ENCODE measurements around the gene SLC22A17.

SLC22A17 gene

GRCh38 chr14:23375527-23376251 lies 23.0 kb upstream of the SLC22A17 start:
- no peak for TF ChIP-seq CTCF (IDR thresholded peaks at IDR 0.05; ENCODE audit: low read depth, low read length)
- H3K4me3 ChIP-seq (ENCODE audit: low read depth, low read length) = no peak overlapping the region

- TF ChIP-seq CTCF (IDR thresholded peaks at IDR 0.05; ENCODE audit: low read depth, low read length) = no peak
- H3K4me3 ChIP-seq (ENCODE audit: low read depth, low read length) = no peak overlapping the region
Measured at GRCh38 chr14:23373041-23373440, 20.4 kb upstream of the SLC22A17 start.

- no peak for TF ChIP-seq CTCF (IDR thresholded peaks at IDR 0.05; ENCODE audit: low read depth, low read length)
- no peak within 1 kb of the TSS for H3K4me3 ChIP-seq (ENCODE audit: low read depth, low read length)
Measured at GRCh38 chr14:23372509-23372908, 19.8 kb upstream of the SLC22A17 start, which contains the start of gene IL25. TSS of gene IL25 (plus strand) at chr14:23372809.

- no peak for TF ChIP-seq CTCF (IDR thresholded peaks at IDR 0.05; ENCODE audit: low read depth, low read length)
- no peak overlapping the region for H3K4me3 ChIP-seq (ENCODE audit: low read depth, low read length)
Measured at GRCh38 chr14:23371865-23372264, 19.2 kb upstream of the SLC22A17 start.

- no peak overlapping the region for H3K4me3 ChIP-seq (ENCODE audit: low read depth, low read length)
- no peak for TF ChIP-seq CTCF (IDR thresholded peaks at IDR 0.05; ENCODE audit: low read depth, low read length)
Measured at GRCh38 chr14:23370221-23370620, 17.5 kb upstream of the SLC22A17 start.

GRCh38 chr14:23366426-23366921 lies 13.8 kb upstream of the SLC22A17 start:
- H3K4me3 ChIP-seq (ENCODE audit: low read depth, low read length) = peak overlapping the region; percentile 61
- no peak for TF ChIP-seq CTCF (IDR thresholded peaks at IDR 0.05; ENCODE audit: low read depth, low read length)

- no peak for TF ChIP-seq CTCF (IDR thresholded peaks at IDR 0.05; ENCODE audit: low read depth, low read length)
- peak overlapping the region; percentile 61 for H3K4me3 ChIP-seq (ENCODE audit: low read depth, low read length)
Measured at GRCh38 chr14:23365732-23366425, 13.2 kb upstream of the SLC22A17 start.

Data from WI38 (cell line).